Testis (tissue), 2 donors: Measurements from ENCODE around the gene TASP1.

Source experiments
- CTCF ChIP-seq, 3 experiments: fragments of 450-650 bp in 2 of 3; fragments of 200-600 bp in 1 of 3; sonication (generic) in 1 of 3; IDR thresholded peaks; one replicate each; pipeline ENCODE4 v1.5.1; 2016 to 2019; ENCODE audit warnings: antibody characterized with exemption in 3 of 3, mild to moderate bottlenecking in 2 of 3, moderate library complexity in 1 of 3
- POLR2A ChIP-seq: fragments of 450-650 bp; IDR thresholded peaks from one replicate; pipeline ENCODE4 v1.6.1; 2017; ENCODE audit warnings: antibody characterized with exemption, mild to moderate bottlenecking, moderate library complexity

GRCh38 chr20:13342469-13343242, 296.1 kb downstream of the TASP1 start:
- no peak for TF ChIP-seq POLR2A
- TF ChIP-seq CTCF (IDR thresholded peaks at IDR 0.05) = no peak
